Stimulated activated CD4-positive, alpha-beta T cell treated with anti-CD3 and anti-CD28 coated beads, Interleukin-2, amount 100 ng/mL, for 48 hours (primary cell): ENCODE data around the gene IGF2R.
"Not testable (repeated sequence)": the region's sequence is repeated elsewhere in the genome, so short reads cannot be mapped to it uniquely, and the experiment has no call there.

Experiments
- DNase-seq, 2 donors: peaks; one replicate each; pipeline ENCODE4 v3.0.0-alpha.2; 2020

Gene IGF2R

GRCh38 chr6:159968295-159969203 lies at the start of gene IGF2R:
Gene IGF2R (plus strand): TSS chr6:159969082. CDS start chr6:159969247, 165 bp downstream.
- peak; percentile 88 to 91 for DNase-seq

GRCh38 chr6:159919800-159920199 lies 49.1 kb upstream of the IGF2R start:
- DNase-seq, result no peak

GRCh38 chr6:159924150-159924549 lies 44.7 kb upstream of the IGF2R start:
- not testable (repeated sequence) for DNase-seq

GRCh38 chr6:159926542-159927203 lies 42.2 kb upstream of the IGF2R start:
- no peak for DNase-seq

- peak; percentile 42 to 47 for DNase-seq
Measured at GRCh38 chr6:159929819-159930218, 39.1 kb upstream of the IGF2R start.

- peak in 1 of 2 donors; percentile 8 for DNase-seq
Measured at GRCh38 chr6:159931112-159931511, 37.8 kb upstream of the IGF2R start.

- no peak for DNase-seq
Measured at GRCh38 chr6:159931846-159932245, 37.0 kb upstream of the IGF2R start.

GRCh38 chr6:159933077-159933476 lies 35.8 kb upstream of the IGF2R start:
- no peak for DNase-seq

- no peak for DNase-seq
Measured at GRCh38 chr6:159934181-159934580, 34.7 kb upstream of the IGF2R start.

GRCh38 chr6:159935065-159935464 lies 33.8 kb upstream of the IGF2R start:
- no peak for DNase-seq

GRCh38 chr6:159935633-159936032 lies 33.2 kb upstream of the IGF2R start:
- DNase-seq, result no peak

GRCh38 chr6:159939591-159940016 lies 29.3 kb upstream of the IGF2R start:
- no peak for DNase-seq

- DNase-seq, result peak in 1 of 2 donors; percentile 8
Measured at GRCh38 chr6:159941286-159942113, 27.4 kb upstream of the IGF2R start.

- DNase-seq, result no peak
Measured at GRCh38 chr6:159943101-159943632, 25.7 kb upstream of the IGF2R start.

GRCh38 chr6:159943968-159944598 lies 24.8 kb upstream of the IGF2R start:
- DNase-seq, result no peak

GRCh38 chr6:159945801-159946392 lies 23.0 kb upstream of the IGF2R start:
- no peak for DNase-seq

- DNase-seq, result no peak
Measured at GRCh38 chr6:159946912-159947311, 22.0 kb upstream of the IGF2R start.

- no peak for DNase-seq
Measured at GRCh38 chr6:159948199-159948598, 20.7 kb upstream of the IGF2R start.

GRCh38 chr6:159951772-159952171 lies 17.1 kb upstream of the IGF2R start:
- DNase-seq, result no peak

GRCh38 chr6:159952289-159953005 lies 16.4 kb upstream of the IGF2R start:
- DNase-seq, result no peak

GRCh38 chr6:159953091-159953601 lies 15.7 kb upstream of the IGF2R start:
- no peak for DNase-seq
